HCT116 (cell line): ENCODE data around the gene CXorf38. TPM values are rescaled to one million over a fixed set of nuclear protein-coding genes. Genes with fewer than 3 reads are reported as not detected.

Experiments
- ATAC-seq: fragments of 200-7000 bp; cut with Tn5 transposase; 2 replicates; pipeline ENCODE4 v1.9.1; 2020; ENCODE audit warnings: mild to moderate bottlenecking, moderate library complexity
- BruUV-seq: library from RNA; stranded (reverse); fragments of 400-500 nt; replicated peaks from 2 replicates; lab custom pipeline; 2021; lab: Mats Ljungman, UMichigan
- CTCF ChIA-PET: fragments of 300-600 bp; sonication (Branson Sonifier 250); formaldehyde crosslinking; loops from one replicate; lab custom pipeline; 2021; ENCODE audit warnings: antibody characterized with exemption; lab: Charles Lee
- POLR2A ChIA-PET: fragments of 300-600, 350-600 bp; sonication (Branson Sonifier 250); formaldehyde crosslinking; loops from one replicate; lab custom pipeline; 2021; ENCODE audit warnings: antibody characterized with exemption; lab: Charles Lee
- RAD21 ChIA-PET, 2 experiments: fragments of 300-600 bp; sonication (Branson Sonifier 250); formaldehyde crosslinking; loops; one replicate each; lab custom pipeline; 2023; ENCODE audit warnings: low total read pairs in 2 of 2; ENCODE audit not compliant: uncharacterized antibody in 2 of 2, unreplicated experiment in 2 of 2, low non-redundant PET in 1 of 2; lab: Charles Lee
- DNase-seq: peaks from one replicate; pipeline ENCODE4 v3.0.0-alpha.2; 2010; ENCODE audit warnings: low read depth, low spot score
- H2AFZ ChIP-seq: fragments of 200-600 bp; shearing (Covaris generic), sonication (generic); 2 replicates; pipeline ENCODE4 v1.6.1; 2017; ENCODE audit warnings: low read depth, mixed run types, mixed read lengths, antibody characterized with exemption, low read length; ENCODE audit not compliant: poor library complexity, severe bottlenecking
- H3K27ac ChIP-seq: 2 replicates; pipeline ENCODE4 v1.5.1; 2012; ENCODE audit warnings: low read depth, low read length
- H3K27me3 ChIP-seq: fragments of 200-600 bp; sonication (generic); 2 replicates; pipeline ENCODE4 v1.6.1; 2016; ENCODE audit warnings: mixed run types, low read length, mixed read lengths; ENCODE audit not compliant: insufficient read depth
- H3K36me3 ChIP-seq, 2 experiments: fragments of 200-500 bp in 1 of 2; fragments of 200-600 bp in 1 of 2; sonication (Bioruptor generic) in 1 of 2; sonication (generic) in 1 of 2; 2 replicates each; pipeline versions ENCODE4 v1.5.1 to v1.6.1; 2014 to 2016; ENCODE audit warnings: low read length in 2 of 2, inconsistent platforms in 1 of 2, mixed read lengths in 1 of 2, mixed run types in 1 of 2; ENCODE audit not compliant: insufficient read depth in 2 of 2, control insufficient read depth in 1 of 2
- H3K4me1 ChIP-seq, 2 experiments: fragments of 200-600 bp in 1 of 2; sonication (generic) in 1 of 2; 2 replicates each; pipeline versions ENCODE4 v1.5.1 to v1.6.1; 2012 to 2017; ENCODE audit warnings: low read length in 2 of 2, inconsistent platforms in 1 of 2, mild to moderate bottlenecking in 1 of 2, mixed read lengths in 1 of 2, mixed run types in 1 of 2, moderate library complexity in 1 of 2; ENCODE audit not compliant: insufficient read depth in 2 of 2, control insufficient read depth in 1 of 2
- H3K4me2 ChIP-seq: fragments of 200-600 bp; sonication (generic); 2 replicates; pipeline ENCODE4 v1.6.1; 2017; ENCODE audit warnings: mixed run types, low read length, mixed read lengths
- H3K4me3 ChIP-seq, 2 experiments: fragments of 200-600 bp in 1 of 2; sonication (generic) in 1 of 2; replicated peaks in 1 of 2; 2 replicates each; pipeline ENCODE4 v1.5.1; 2011 to 2016; ENCODE audit warnings: low read length in 2 of 2, control low read depth in 1 of 2, low read depth in 1 of 2, mild to moderate bottlenecking in 1 of 2, mixed read lengths in 1 of 2, mixed run types in 1 of 2
- H3K79me2 ChIP-seq: fragments of 200-600 bp; sonication (generic); 2 replicates; pipeline ENCODE4 v1.6.1; 2017; ENCODE audit warnings: mild to moderate bottlenecking, mixed run types, low read length, moderate library complexity, mixed read lengths; ENCODE audit not compliant: insufficient read depth
- H3K9ac ChIP-seq: fragments of 200-600 bp; sonication (generic); 2 replicates; pipeline ENCODE4 v1.6.1; 2016; ENCODE audit warnings: low read length, mixed read lengths
- H3K9me2 ChIP-seq: fragments of 200-600 bp; sonication (generic), shearing (Covaris generic); 2 replicates; pipeline ENCODE4 v1.6.1; 2017; ENCODE audit warnings: mixed run types, mild to moderate bottlenecking, moderate library complexity; ENCODE audit not compliant: insufficient read depth
- H3K9me3 ChIP-seq, 2 experiments: fragments of 200-500 bp in 1 of 2; fragments of 200-600 bp in 1 of 2; sonication (Bioruptor generic) in 1 of 2; sonication (generic) in 1 of 2; 2 replicates each; pipeline ENCODE4 v1.6.1; 2014 to 2017; ENCODE audit warnings: low read length in 2 of 2, mixed read lengths in 2 of 2, inconsistent platforms in 1 of 2, low read depth in 1 of 2, mild to moderate bottlenecking in 1 of 2, mixed run types in 1 of 2, moderate library complexity in 1 of 2; ENCODE audit not compliant: control insufficient read depth in 1 of 2, insufficient read depth in 1 of 2
- H4K20me1 ChIP-seq: fragments of 200-600 bp; sonication (generic), shearing (Covaris generic); 2 replicates; pipeline ENCODE4 v1.6.1; 2017; ENCODE audit warnings: mixed run types, mild to moderate bottlenecking, moderate library complexity; ENCODE audit not compliant: insufficient read depth
- CEBPB ChIP-seq: IDR thresholded peaks from 2 replicates; pipeline ENCODE4 v1.6.1; 2012; ENCODE audit warnings: low read depth
- EZH2 ChIP-seq: fragments of 200-600 bp; sonication (generic); IDR thresholded peaks from 2 replicates; pipeline ENCODE4 v1.6.1; 2017; ENCODE audit warnings: antibody characterized with exemption, mixed run types
- FOSL1 ChIP-seq: IDR thresholded peaks from 2 replicates; pipeline ENCODE4 v1.6.1; 2012; ENCODE audit warnings: low read depth
- JUND ChIP-seq: IDR thresholded peaks from 2 replicates; pipeline ENCODE4 v1.6.1; 2012
- MAX ChIP-seq: IDR thresholded peaks from 2 replicates; pipeline ENCODE4 v1.6.1; 2012
- POLR2A ChIP-seq: IDR thresholded peaks from 2 replicates; pipeline ENCODE4 v1.7.0; 2011; ENCODE audit warnings: borderline replicate concordance; ENCODE audit not compliant: insufficient read depth, insufficient read length; ENCODE audit errors: extremely low read depth
- RAD21 ChIP-seq: IDR thresholded peaks from 2 replicates; pipeline ENCODE4 v1.6.1; 2012; ENCODE audit warnings: low read depth, mild to moderate bottlenecking
- SIN3A ChIP-seq: IDR thresholded peaks from 2 replicates; pipeline ENCODE4 v1.6.1; 2012; ENCODE audit warnings: low read depth
- SP1 ChIP-seq: IDR thresholded peaks from 2 replicates; pipeline ENCODE4 v1.6.1; 2012; ENCODE audit warnings: low read depth
- SRF ChIP-seq: IDR thresholded peaks from 2 replicates; pipeline ENCODE4 v1.6.1; 2012; ENCODE audit warnings: low read depth
- TCF7L2 ChIP-seq: IDR thresholded peaks from 2 replicates; pipeline ENCODE4 v1.7.0; 2011; ENCODE audit warnings: borderline replicate concordance, inconsistent platforms; ENCODE audit not compliant: insufficient read depth, insufficient read length; ENCODE audit errors: extremely low read depth
- ZFX ChIP-seq: fragments of 450-650 bp; IDR thresholded peaks from 2 replicates; pipeline ENCODE4 v1.6.1; 2017
- intact Hi-C: fragments of 100-400 bp; cut with micrococcal nuclease; formaldehyde crosslinking; loops from 2 replicates; pipeline ENCODE4 v1.10.0; 2022
- total RNA-seq: library from RNA; stranded (reverse); gene quantifications from one replicate; pipeline ENCODE4 v1.2.1, GENCODE V29; 2021; ENCODE audit not compliant: unreplicated experiment

The CXorf38 gene
- total RNA-seq, 1 experiment from 2014 or later = 11.5 TPM

- no peak overlapping the region for H2AFZ ChIP-seq
- TF ChIP-seq MAX = no peak
- no peak for TF ChIP-seq JUND
- TF ChIP-seq ZFX = no peak
- no TSS peak for BruUV-seq
- H3K4me2 ChIP-seq = no peak overlapping the region
- intact Hi-C loops = no loop called here
- no peaks in the 10 kb centered on the region for H3K4me1 ChIP-seq
- CTCF ChIA-PET = no interaction called here
- RAD21 ChIA-PET = no interaction called here
- H3K27ac ChIP-seq = no peak overlapping the region
- ATAC-seq (no peak), DNase-seq (no peak)
- H3K79me2 ChIP-seq = no peaks in the 10 kb centered on the region
- no peak overlapping the region for H3K9ac ChIP-seq
- peaks cover 0 to 9% of the 10 kb centered on the region in 2 experiments; a peak in 2 of 4 replicates for H3K36me3 ChIP-seq
- no peaks in the 10 kb centered on the region for H4K20me1 ChIP-seq
- no peak overlapping the region for H3K4me3 ChIP-seq
- H3K9me3 ChIP-seq = no peaks in the 10 kb centered on the region
- POLR2A ChIA-PET = no interaction called here
- no peaks in the 10 kb centered on the region for H3K9me2 ChIP-seq
- no peaks in the 10 kb centered on the region for H3K27me3 ChIP-seq
Measured at GRCh38 chrX:40663078-40663740, 15.8 kb upstream of the CXorf38 start.

- no peak overlapping the region for H3K9ac ChIP-seq
- H3K9me3 ChIP-seq = no peaks in the 10 kb centered on the region
- intact Hi-C loops = no loop called here
- H3K27me3 ChIP-seq = no peaks in the 10 kb centered on the region
- H4K20me1 ChIP-seq = no peaks in the 10 kb centered on the region
- no peak for ATAC-seq
- no peaks in the 10 kb centered on the region for H3K79me2 ChIP-seq
- ChIA-PET POLR2A (no interaction called here), RAD21 (no interaction called here)
- no peaks in the 10 kb centered on the region for H3K9me2 ChIP-seq
- no TSS peak for BruUV-seq
- H2AFZ ChIP-seq = no peak overlapping the region
- no peak overlapping the region for H3K4me2 ChIP-seq
- peaks cover 0 to 9% of the 10 kb centered on the region in 2 experiments; a peak in 2 of 4 replicates for H3K36me3 ChIP-seq
- no peak overlapping the region for H3K27ac ChIP-seq
- TF ChIP-seq CEBPB (no peak), FOSL1 (no peak), TCF7L2 (no peak), SIN3A (no peak), MAX (no peak), SRF (no peak), POLR2A (no peak), RAD21 (no peak), SP1 (no peak), JUND (no peak), EZH2 (no peak)
- TF ChIP-seq, all 23 proteins: peak for 0
- CTCF ChIA-PET = no interaction called here
- Histone ChIP-seq H3K4me1 (no peaks in the 10 kb centered on the region), H3K4me3 (no peak overlapping the region)
- no peak for DNase-seq
Measured at GRCh38 chrX:40661489-40661888, 14.1 kb upstream of the CXorf38 start.
